K562 (cell line): Measurements from ENCODE around the gene KNL1. TPM values are rescaled to one million over a fixed set of nuclear protein-coding genes. Genes with fewer than 3 reads are reported as not detected.

Experiments
- BMI1 ChIP-seq: fragments of 150-350 bp; IDR thresholded peaks from 2 replicates; pipeline ENCODE4 v1.6.1; 2014; ENCODE audit warnings: low read length
- EHMT2 ChIP-seq: fragments of 450-650 bp; IDR thresholded peaks from 2 replicates; pipeline ENCODE4 v1.6.1; 2018; ENCODE audit warnings: antibody characterized with exemption
- FOXA3 ChIP-seq, 2 experiments: fragments of 450-650 bp in 1 of 2; sonication (generic) in 1 of 2; formaldehyde crosslinking; IDR thresholded peaks in 1 of 2; conservative IDR thresholded peaks in 1 of 2; 2 replicates each; pipeline versions ENCODE4 v1.4.0 to v1.8.0; 2020 to 2022; ENCODE audit warnings: mild to moderate bottlenecking in 2 of 2, missing genetic modification reagents in 1 of 2
- RFX5 ChIP-seq: IDR thresholded peaks from 2 replicates; pipeline ENCODE4 v1.6.1; 2011; ENCODE audit warnings: low read depth, mild to moderate bottlenecking, improper control_type of control experiment, low read length
- RUNX1 ChIP-seq: sonication (generic); IDR thresholded peaks from 2 replicates; pipeline ENCODE4 v1.6.1; 2016; ENCODE audit warnings: antibody characterized with exemption, low read depth
- ZNF75A ChIP-seq: fragments of 450-650 bp; formaldehyde crosslinking; IDR thresholded peaks from 2 replicates; pipeline ENCODE4 v1.4.0; 2020; ENCODE audit warnings: mild to moderate bottlenecking
- ZNF764 ChIP-seq: fragments of 250-450 bp; sonication (Bioruptor Pico); IDR thresholded peaks from 2 replicates; pipeline ENCODE4 v1.4.0; 2020; ENCODE audit warnings: low read depth, mild to moderate bottlenecking, moderate library complexity
- ZSCAN32 ChIP-seq: fragments of 450-650 bp; formaldehyde crosslinking; IDR thresholded peaks from 2 replicates; pipeline ENCODE4 v1.4.0; 2020; ENCODE audit warnings: mild to moderate bottlenecking, moderate library complexity
- polyA plus RNA-seq, 8 experiments: library from polyadenylated mRNA; depleted of rRNA in 4 of 8; stranded (reverse) in 5 of 8; unstranded in 3 of 8; fragments of >200 nt; fragmentation: Nextera tagmentation in 2 of 8; fragmentation: Illumina TruSeq in 1 of 8; extraction: Ambion mirVana in 2 of 8; extraction: Trizol in 1 of 8; gene quantifications; 2 replicates each; pipeline versions ENCODE4 v1.2.1 to v1.2.3, GENCODE V29; 2011 to 2014; ENCODE audit warnings: inconsistent platforms in 1 of 8, missing spikeins in 1 of 8
- total RNA-seq, 7 experiments: library from RNA; depleted of rRNA in 6 of 7; stranded (reverse); fragments of >200 nt in 6 of 7; fragmentation: Illumina TruSeq in 2 of 7; extraction: Trizol in 2 of 7; gene quantifications; 2 replicates each; pipeline versions ENCODE4 v1.2.1 to v1.2.3, GENCODE V29; 2011 to 2021; ENCODE audit warnings: low replicate concordance in 1 of 7
- TF ChIP-seq, protein P1 (sequence below), 2 experiments: fragments of 450-650 bp; formaldehyde crosslinking in 1 of 2; IDR thresholded peaks; 2 replicates each; pipeline versions ENCODE4 v1.4.0 to v1.6.1; 2014 to 2020; ENCODE audit warnings: mild to moderate bottlenecking in 2 of 2, borderline replicate concordance in 1 of 2, low read depth in 1 of 2
- TF ChIP-seq, protein P2 (sequence below): fragments of 450-650 bp; formaldehyde crosslinking; IDR thresholded peaks from 2 replicates; pipeline ENCODE4 v1.4.0; 2020; ENCODE audit warnings: mild to moderate bottlenecking, moderate library complexity
- TF ChIP-seq, protein P3 (sequence below): fragments of 450-650 bp; IDR thresholded peaks from 2 replicates; pipeline ENCODE4 v1.6.1; 2017; ENCODE audit warnings: antibody characterized with exemption
- TF ChIP-seq, protein P4 (sequence below): fragments of 250-450 bp; sonication (Bioruptor Pico); IDR thresholded peaks from 2 replicates; pipeline ENCODE4 v1.8.0; 2022; ENCODE audit warnings: inconsistent platforms

The KNL1 gene
- total and polyA plus RNA-seq, 9 of the 15 experiments (the other 6 are each of a cell fraction or from before 2014, with no cell fraction given): 14.5 to 65.4 (median 34.6) TPM

DNA sequence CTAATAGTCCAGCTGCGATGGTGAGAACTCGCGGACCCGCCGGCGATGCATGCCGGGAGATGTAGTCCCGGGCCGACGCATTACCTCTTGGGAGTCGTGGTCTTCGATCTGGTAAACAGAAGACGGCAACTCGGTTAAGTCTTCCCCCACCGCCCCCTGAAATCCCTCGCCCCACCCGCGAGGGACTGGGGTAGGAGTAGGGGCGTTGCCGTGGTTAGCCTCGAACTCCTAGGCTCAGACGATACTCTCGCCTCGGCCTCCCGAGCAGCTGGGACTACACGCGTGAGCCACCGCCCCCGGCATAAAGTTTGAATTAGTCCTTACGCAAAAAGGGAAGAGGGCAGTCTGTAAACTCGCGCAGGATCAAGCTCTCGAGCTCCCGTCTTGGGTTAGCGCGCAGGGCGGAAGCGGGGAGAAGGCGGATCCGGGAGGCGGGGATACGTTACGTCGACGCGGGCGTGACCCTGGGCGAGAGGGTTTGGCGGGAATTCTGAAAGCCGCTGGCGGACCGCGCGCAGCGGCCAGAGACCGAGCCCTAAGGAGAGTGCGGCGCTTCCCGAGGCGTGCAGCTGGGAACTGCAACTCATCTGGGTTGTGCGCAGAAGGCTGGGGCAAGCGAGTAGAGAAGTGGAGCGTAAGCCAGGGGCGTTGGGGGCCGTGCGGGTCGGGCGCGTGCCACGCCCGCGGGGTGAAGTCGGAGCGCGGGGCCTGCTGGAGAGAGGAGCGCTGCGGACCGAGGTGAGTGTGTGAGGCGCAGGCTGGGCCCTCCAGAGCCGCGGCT lies 100.8 kb downstream of the KNL1 start, which contains the start of gene RAD51 (continued):
- TF ChIP-seq, protein P1, sequence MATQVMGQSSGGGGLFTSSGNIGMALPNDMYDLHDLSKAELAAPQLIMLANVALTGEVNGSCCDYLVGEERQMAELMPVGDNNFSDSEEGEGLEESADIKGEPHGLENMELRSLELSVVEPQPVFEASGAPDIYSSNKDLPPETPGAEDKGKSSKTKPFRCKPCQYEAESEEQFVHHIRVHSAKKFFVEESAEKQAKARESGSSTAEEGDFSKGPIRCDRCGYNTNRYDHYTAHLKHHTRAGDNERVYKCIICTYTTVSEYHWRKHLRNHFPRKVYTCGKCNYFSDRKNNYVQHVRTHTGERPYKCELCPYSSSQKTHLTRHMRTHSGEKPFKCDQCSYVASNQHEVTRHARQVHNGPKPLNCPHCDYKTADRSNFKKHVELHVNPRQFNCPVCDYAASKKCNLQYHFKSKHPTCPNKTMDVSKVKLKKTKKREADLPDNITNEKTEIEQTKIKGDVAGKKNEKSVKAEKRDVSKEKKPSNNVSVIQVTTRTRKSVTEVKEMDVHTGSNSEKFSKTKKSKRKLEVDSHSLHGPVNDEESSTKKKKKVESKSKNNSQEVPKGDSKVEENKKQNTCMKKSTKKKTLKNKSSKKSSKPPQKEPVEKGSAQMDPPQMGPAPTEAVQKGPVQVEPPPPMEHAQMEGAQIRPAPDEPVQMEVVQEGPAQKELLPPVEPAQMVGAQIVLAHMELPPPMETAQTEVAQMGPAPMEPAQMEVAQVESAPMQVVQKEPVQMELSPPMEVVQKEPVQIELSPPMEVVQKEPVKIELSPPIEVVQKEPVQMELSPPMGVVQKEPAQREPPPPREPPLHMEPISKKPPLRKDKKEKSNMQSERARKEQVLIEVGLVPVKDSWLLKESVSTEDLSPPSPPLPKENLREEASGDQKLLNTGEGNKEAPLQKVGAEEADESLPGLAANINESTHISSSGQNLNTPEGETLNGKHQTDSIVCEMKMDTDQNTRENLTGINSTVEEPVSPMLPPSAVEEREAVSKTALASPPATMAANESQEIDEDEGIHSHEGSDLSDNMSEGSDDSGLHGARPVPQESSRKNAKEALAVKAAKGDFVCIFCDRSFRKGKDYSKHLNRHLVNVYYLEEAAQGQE (IDR thresholded peaks at IDR 0.05; ENCODE audit: borderline replicate concordance): no peak
- TF ChIP-seq, protein P1 (CRISPR knock-in tag; IDR thresholded peaks at IDR 0.05; ENCODE audit: low read depth): no peak
- TF ChIP-seq RUNX1 (no peak), ZNF75A (CRISPR knock-in tag) (no peak), RFX5 (no peak), FOXA3 (CRISPR knock-in tag; conservative IDR thresholded peaks at IDR 0.05 in 1 of 2, IDR thresholded peaks at IDR 0.05 in 1 of 2) (no peak), EHMT2 (no peak), ZSCAN32 (CRISPR knock-in tag) (no peak), ZNF764 (no peak), BMI1 (no peak)
- TF ChIP-seq, protein P2, sequence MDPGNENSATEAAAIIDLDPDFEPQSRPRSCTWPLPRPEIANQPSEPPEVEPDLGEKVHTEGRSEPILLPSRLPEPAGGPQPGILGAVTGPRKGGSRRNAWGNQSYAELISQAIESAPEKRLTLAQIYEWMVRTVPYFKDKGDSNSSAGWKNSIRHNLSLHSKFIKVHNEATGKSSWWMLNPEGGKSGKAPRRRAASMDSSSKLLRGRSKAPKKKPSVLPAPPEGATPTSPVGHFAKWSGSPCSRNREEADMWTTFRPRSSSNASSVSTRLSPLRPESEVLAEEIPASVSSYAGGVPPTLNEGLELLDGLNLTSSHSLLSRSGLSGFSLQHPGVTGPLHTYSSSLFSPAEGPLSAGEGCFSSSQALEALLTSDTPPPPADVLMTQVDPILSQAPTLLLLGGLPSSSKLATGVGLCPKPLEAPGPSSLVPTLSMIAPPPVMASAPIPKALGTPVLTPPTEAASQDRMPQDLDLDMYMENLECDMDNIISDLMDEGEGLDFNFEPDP (CRISPR knock-in tag): no peak
- TF ChIP-seq, protein P3, sequence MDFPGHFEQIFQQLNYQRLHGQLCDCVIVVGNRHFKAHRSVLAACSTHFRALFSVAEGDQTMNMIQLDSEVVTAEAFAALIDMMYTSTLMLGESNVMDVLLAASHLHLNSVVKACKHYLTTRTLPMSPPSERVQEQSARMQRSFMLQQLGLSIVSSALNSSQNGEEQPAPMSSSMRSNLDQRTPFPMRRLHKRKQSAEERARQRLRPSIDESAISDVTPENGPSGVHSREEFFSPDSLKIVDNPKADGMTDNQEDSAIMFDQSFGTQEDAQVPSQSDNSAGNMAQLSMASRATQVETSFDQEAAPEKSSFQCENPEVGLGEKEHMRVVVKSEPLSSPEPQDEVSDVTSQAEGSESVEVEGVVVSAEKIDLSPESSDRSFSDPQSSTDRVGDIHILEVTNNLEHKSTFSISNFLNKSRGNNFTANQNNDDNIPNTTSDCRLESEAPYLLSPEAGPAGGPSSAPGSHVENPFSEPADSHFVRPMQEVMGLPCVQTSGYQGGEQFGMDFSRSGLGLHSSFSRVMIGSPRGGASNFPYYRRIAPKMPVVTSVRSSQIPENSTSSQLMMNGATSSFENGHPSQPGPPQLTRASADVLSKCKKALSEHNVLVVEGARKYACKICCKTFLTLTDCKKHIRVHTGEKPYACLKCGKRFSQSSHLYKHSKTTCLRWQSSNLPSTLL: no peak
- TF ChIP-seq, protein P4, sequence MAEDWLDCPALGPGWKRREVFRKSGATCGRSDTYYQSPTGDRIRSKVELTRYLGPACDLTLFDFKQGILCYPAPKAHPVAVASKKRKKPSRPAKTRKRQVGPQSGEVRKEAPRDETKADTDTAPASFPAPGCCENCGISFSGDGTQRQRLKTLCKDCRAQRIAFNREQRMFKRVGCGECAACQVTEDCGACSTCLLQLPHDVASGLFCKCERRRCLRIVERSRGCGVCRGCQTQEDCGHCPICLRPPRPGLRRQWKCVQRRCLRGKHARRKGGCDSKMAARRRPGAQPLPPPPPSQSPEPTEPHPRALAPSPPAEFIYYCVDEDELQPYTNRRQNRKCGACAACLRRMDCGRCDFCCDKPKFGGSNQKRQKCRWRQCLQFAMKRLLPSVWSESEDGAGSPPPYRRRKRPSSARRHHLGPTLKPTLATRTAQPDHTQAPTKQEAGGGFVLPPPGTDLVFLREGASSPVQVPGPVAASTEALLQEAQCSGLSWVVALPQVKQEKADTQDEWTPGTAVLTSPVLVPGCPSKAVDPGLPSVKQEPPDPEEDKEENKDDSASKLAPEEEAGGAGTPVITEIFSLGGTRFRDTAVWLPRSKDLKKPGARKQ: no peak
